Naive B cell (primary cell): Measurements from ENCODE around the gene TBC1D22A. TPM values are rescaled to one million over a fixed set of nuclear protein-coding genes. Genes with fewer than 3 reads are reported as not detected.

ENCODE experiments used
- ATAC-seq, 2 donors: fragments of 150-1000 bp; cut with Tn5 transposase; 2 replicates each; pipeline ENCODE4 v1.10.0; 2021; ENCODE audit warnings: low read depth in 2 of 2, mild to moderate bottlenecking in 2 of 2, moderate library complexity in 2 of 2
- DNase-seq: peaks from one replicate; pipeline ENCODE4 v3.0.0; 2022
- H3K27ac Mint-ChIP-seq, 6 donors: one replicate each; pipeline ENCODE4 v1.8.0; 2020 to 2022; ENCODE audit warnings: mild to moderate bottlenecking in 6 of 6, mixed read lengths in 6 of 6, moderate library complexity in 5 of 6, inconsistent platforms in 2 of 6
- H3K27me3 Mint-ChIP-seq, 3 donors: one replicate each; pipeline ENCODE4 v1.8.0; 2021 to 2022; ENCODE audit warnings: mixed read lengths in 3 of 3, mild to moderate bottlenecking in 1 of 3
- H3K36me3 Mint-ChIP-seq, 2 donors: one replicate each; pipeline ENCODE4 v1.8.0; 2020 to 2022; ENCODE audit warnings: mixed read lengths in 2 of 2, inconsistent platforms in 1 of 2, mild to moderate bottlenecking in 1 of 2
- H3K4me1 Mint-ChIP-seq, 3 donors: one replicate each; pipeline ENCODE4 v1.8.0; 2020 to 2022; ENCODE audit warnings: mixed read lengths in 3 of 3, inconsistent platforms in 1 of 3, mild to moderate bottlenecking in 1 of 3, moderate library complexity in 1 of 3
- H3K4me3 Mint-ChIP-seq, 8 donors: one replicate each; pipeline ENCODE4 v1.8.0; 2020 to 2022; ENCODE audit warnings: mild to moderate bottlenecking in 8 of 8, mixed read lengths in 8 of 8, moderate library complexity in 8 of 8, inconsistent platforms in 2 of 8
- H3K9me3 Mint-ChIP-seq, 7 donors: one replicate each; pipeline ENCODE4 v1.8.0; 2020 to 2022; ENCODE audit warnings: mixed read lengths in 7 of 7, mild to moderate bottlenecking in 5 of 7, inconsistent platforms in 2 of 7, moderate library complexity in 1 of 7
- polyA plus RNA-seq, 6 donors: library from polyadenylated mRNA; unstranded; fragments of 300-500 nt; fragmentation: Illumina TruSeq; gene quantifications; one replicate each; pipeline ENCODE4 v1.2.3, GENCODE V29; 2021; ENCODE audit warnings: low read depth in 6 of 6

The TBC1D22A gene
- polyA plus RNA-seq, 6 donors from 2014 or later, result 47.2 to 74.5 (median 62.6) TPM

- H3K36me3 Mint-ChIP-seq, result peaks cover 22 to 25% of the 10 kb centered on the region in 2 donors
- ATAC-seq, result no peak
- no peaks in the 10 kb centered on the region for H3K9me3 Mint-ChIP-seq
- H3K27me3 Mint-ChIP-seq, result no peaks in the 10 kb centered on the region
- H3K4me1 Mint-ChIP-seq, result peaks cover 0 to 38% (median 36%) of the 10 kb centered on the region in 3 donors
- H3K27ac Mint-ChIP-seq, result peak overlapping the region in 1 of 6 donors; percentile 27
- H3K4me3 Mint-ChIP-seq, result no peak overlapping the region
- no peak for DNase-seq
Observed at GRCh38 chr22:46913351-46913750, 150.9 kb downstream of the TBC1D22A start.

GRCh38 chr22:46914481-46914880 is 152.0 kb downstream of the TBC1D22A start:
- Mint-ChIP-seq H3K4me3 (no peak overlapping the region), H3K27me3 (no peaks in the 10 kb centered on the region), H3K27ac (peak overlapping the region in 1 of 6 donors; percentile 41), H3K36me3 (peaks cover 27 to 36% of the 10 kb centered on the region in 2 donors), H3K9me3 (no peaks in the 10 kb centered on the region), H3K4me1 (peaks cover 0 to 39% (median 30%) of the 10 kb centered on the region in 3 donors)
- no peak for DNase-seq
- no peak for ATAC-seq

DNA sequence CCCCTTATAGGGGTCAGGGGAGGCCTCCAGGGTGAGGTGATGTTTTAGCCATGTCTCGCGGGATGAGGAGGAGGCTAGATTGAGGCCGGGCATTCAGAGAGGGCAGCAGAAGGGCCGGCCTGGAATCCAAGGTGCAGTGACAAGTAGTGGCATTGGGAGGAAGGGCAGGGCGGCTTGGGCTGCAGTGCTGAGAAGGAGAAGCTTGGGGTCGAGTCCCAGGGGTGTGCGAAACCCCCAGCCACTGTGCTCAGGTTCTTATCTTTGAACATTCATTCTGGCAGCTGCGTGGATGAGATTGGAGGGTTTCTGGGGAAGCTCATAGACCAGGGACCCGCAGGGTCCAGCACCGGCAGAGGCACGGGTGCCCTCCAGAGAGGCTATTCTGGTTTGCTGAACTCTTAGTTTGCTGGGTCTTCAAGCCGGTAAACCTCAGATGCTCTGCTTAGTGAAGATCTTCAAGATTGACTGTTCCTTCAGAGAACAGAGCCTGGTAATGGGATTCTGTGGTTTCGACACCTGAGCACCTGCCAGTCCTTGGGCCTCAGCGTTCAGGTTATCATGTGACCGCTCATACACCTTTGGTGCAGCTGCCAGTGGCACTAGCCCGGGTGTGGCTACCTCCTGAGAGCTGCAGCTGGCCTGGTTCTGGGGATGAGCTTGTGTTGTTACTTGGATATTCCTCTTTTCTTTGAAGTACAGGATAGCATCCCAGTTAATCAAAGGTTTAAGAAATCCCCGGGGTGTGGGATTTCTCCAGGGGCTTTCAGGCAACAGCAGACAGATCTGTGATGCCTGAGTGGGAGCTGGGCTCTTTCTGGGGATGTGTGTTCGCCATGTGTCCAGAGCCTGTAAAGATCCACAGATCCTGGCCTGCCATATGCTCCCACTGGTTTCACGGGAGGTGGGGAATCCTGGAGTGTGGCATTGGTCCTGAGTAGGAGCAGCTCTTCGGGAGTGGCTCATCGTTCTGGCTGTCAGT is 152.8 kb downstream of the TBC1D22A start:
- Mint-ChIP-seq H3K4me3 (no peak overlapping the region), H3K27me3 (no peaks in the 10 kb centered on the region), H3K36me3 (peaks cover 27 to 37% of the 10 kb centered on the region in 2 donors), H3K27ac (peak overlapping the region in 1 of 6 donors; percentile 41), H3K9me3 (no peaks in the 10 kb centered on the region), H3K4me1 (peaks cover 0 to 32% (median 22%) of the 10 kb centered on the region in 3 donors)
- ATAC-seq (no peak), DNase-seq (no peak)

GRCh38 chr22:46915950-46916730 is 153.7 kb downstream of the TBC1D22A start:
- DNase-seq (no peak), ATAC-seq (no peak)
- peaks cover 0 to 28% (median 15%) of the 10 kb centered on the region in 3 donors for H3K4me1 Mint-ChIP-seq
- peaks cover 0 to 2% (median 0%) of the 10 kb centered on the region in 7 donors for H3K9me3 Mint-ChIP-seq
- H3K4me3 Mint-ChIP-seq, result no peak overlapping the region
- peaks cover 29 to 37% of the 10 kb centered on the region in 2 donors for H3K36me3 Mint-ChIP-seq
- no peaks in the 10 kb centered on the region for H3K27me3 Mint-ChIP-seq
- peak overlapping the region in 1 of 6 donors; percentile 88 for H3K27ac Mint-ChIP-seq

GRCh38 chr22:46916886-46917770 is 154.7 kb downstream of the TBC1D22A start:
- H3K36me3 Mint-ChIP-seq, result peaks cover 39 to 47% of the 10 kb centered on the region in 2 donors
- peak overlapping the region in 2 of 8 donors; percentile 3 to 47 for H3K4me3 Mint-ChIP-seq
- peak overlapping the region in 4 of 6 donors; percentile 39 to 88 (median 64) for H3K27ac Mint-ChIP-seq
- H3K4me1 Mint-ChIP-seq, result peaks cover 5 to 33% (median 20%) of the 10 kb centered on the region in 3 donors
- ATAC-seq (no peak), DNase-seq (no peak)
- H3K9me3 Mint-ChIP-seq, result peaks cover 4 to 12% (median 5%) of the 10 kb centered on the region in 7 donors
- no peaks in the 10 kb centered on the region for H3K27me3 Mint-ChIP-seq

GRCh38 chr22:46917771-46918101 is 155.3 kb downstream of the TBC1D22A start:
- Mint-ChIP-seq H3K27ac (peak overlapping the region in 1 of 6 donors; percentile 88), H3K4me3 (no peak overlapping the region), H3K9me3 (peaks cover 4 to 14% (median 6%) of the 10 kb centered on the region in 7 donors), H3K27me3 (no peaks in the 10 kb centered on the region), H3K36me3 (peaks cover 40 to 50% of the 10 kb centered on the region in 2 donors), H3K4me1 (peaks cover 11 to 39% (median 26%) of the 10 kb centered on the region in 3 donors)
- ATAC-seq, result no peak
- no peak for DNase-seq

- Mint-ChIP-seq H3K4me3 (no peak overlapping the region), H3K27ac (peak overlapping the region in 4 of 6 donors; percentile 43 to 82 (median 57)), H3K4me1 (peaks cover 15 to 41% (median 31%) of the 10 kb centered on the region in 3 donors), H3K27me3 (no peaks in the 10 kb centered on the region), H3K36me3 (peaks cover 36 to 50% of the 10 kb centered on the region in 2 donors), H3K9me3 (peaks cover 4 to 14% (median 7%) of the 10 kb centered on the region in 7 donors)
- DNase-seq, result no peak
- ATAC-seq, result no peak
Observed at GRCh38 chr22:46918197-46918596, 155.7 kb downstream of the TBC1D22A start.

DNA sequence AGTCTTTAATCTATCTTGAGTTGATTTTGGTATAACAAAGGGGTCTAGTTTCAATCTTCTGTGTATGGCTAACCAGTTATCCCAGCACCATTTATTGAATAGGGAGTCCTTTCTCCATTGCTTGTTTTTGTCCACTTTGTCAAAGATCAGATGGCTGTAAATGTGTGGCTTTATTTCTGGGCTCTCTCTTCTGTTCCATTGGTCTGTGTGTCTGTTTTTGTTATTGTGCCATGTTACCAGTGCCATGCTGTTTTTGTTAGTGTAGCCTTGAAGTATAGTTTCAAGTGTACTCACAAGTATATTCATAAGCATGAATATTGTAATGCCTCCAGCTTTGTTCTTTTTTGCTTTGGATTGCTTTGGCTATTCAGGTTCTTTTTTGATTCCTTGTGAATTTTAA is 159.6 kb downstream of the TBC1D22A start:
- H3K4me1 Mint-ChIP-seq, result peaks cover 19 to 27% (median 21%) of the 10 kb centered on the region in 3 donors

GRCh38 chr22:46923394-46923793 is 160.9 kb downstream of the TBC1D22A start:
- no peak overlapping the region for H3K4me3 Mint-ChIP-seq
- H3K27me3 Mint-ChIP-seq, result no peaks in the 10 kb centered on the region
- peaks cover 19 to 24% of the 10 kb centered on the region in 2 donors for H3K36me3 Mint-ChIP-seq
- peaks cover 17 to 24% (median 19%) of the 10 kb centered on the region in 3 donors for H3K4me1 Mint-ChIP-seq
- H3K9me3 Mint-ChIP-seq, result peaks cover 4 to 14% (median 7%) of the 10 kb centered on the region in 7 donors
- no peak overlapping the region for H3K27ac Mint-ChIP-seq
- ATAC-seq (no peak), DNase-seq (no peak)

More for the DNA sequence above, 159.6 kb downstream of the TBC1D22A start:
- H3K36me3 Mint-ChIP-seq, result peaks cover 25 to 36% of the 10 kb centered on the region in 2 donors
- no peak for ATAC-seq
- H3K4me3 Mint-ChIP-seq, result no peak overlapping the region
- no peak for DNase-seq
- peak overlapping the region in 2 of 6 donors; percentile 41 to 57 for H3K27ac Mint-ChIP-seq
- no peaks in the 10 kb centered on the region for H3K27me3 Mint-ChIP-seq
- peaks cover 4 to 14% (median 7%) of the 10 kb centered on the region in 7 donors for H3K9me3 Mint-ChIP-seq

DNA sequence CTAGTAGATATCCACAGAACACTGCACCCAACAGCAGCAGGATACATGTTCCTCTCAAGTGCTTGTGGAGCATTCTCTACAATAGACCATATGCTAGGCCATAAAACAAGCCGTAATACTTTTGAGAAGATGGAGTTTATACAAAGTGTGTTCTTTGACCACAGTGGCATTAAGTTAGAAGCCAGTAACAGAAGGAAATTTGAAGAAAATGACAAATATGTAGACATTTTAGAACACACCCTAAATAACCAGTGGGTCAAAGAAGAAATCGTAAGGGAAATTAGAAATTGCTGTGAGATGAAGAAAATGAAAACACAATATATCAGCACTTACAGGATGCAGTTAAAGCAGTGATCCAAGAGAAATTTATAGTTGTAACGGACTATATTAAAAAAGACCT is 163.4 kb downstream of the TBC1D22A start:
- H3K27ac Mint-ChIP-seq, result peak overlapping the region in 4 of 6 donors; percentile 7 to 38 (median 34)
- H3K4me3 Mint-ChIP-seq, result no peak overlapping the region
- H3K4me1 Mint-ChIP-seq, result peaks cover 19 to 25% (median 19%) of the 10 kb centered on the region in 3 donors
- H3K36me3 Mint-ChIP-seq, result peaks cover 13 to 15% of the 10 kb centered on the region in 2 donors
- ATAC-seq, result no peak
- no peak for DNase-seq
- H3K9me3 Mint-ChIP-seq, result peaks cover 4 to 14% (median 7%) of the 10 kb centered on the region in 7 donors
- no peaks in the 10 kb centered on the region for H3K27me3 Mint-ChIP-seq

GRCh38 chr22:46929046-46929709 is 166.7 kb downstream of the TBC1D22A start:
- H3K4me1 Mint-ChIP-seq, result peaks cover 4 to 23% (median 20%) of the 10 kb centered on the region in 3 donors
- peaks cover 7 to 15% of the 10 kb centered on the region in 2 donors for H3K36me3 Mint-ChIP-seq
- ATAC-seq, result no peak
- DNase-seq, result no peak
- no peaks in the 10 kb centered on the region for H3K27me3 Mint-ChIP-seq
- no peak overlapping the region for H3K4me3 Mint-ChIP-seq
- peak overlapping the region in 2 of 6 donors; percentile 28 to 30 for H3K27ac Mint-ChIP-seq
- H3K9me3 Mint-ChIP-seq, result no peaks in the 10 kb centered on the region

- Mint-ChIP-seq H3K9me3 (no peaks in the 10 kb centered on the region), H3K4me3 (no peak overlapping the region), H3K27me3 (no peaks in the 10 kb centered on the region), H3K27ac (no peak overlapping the region), H3K4me1 (peaks cover 4 to 23% (median 20%) of the 10 kb centered on the region in 3 donors), H3K36me3 (peaks cover 7 to 15% of the 10 kb centered on the region in 2 donors)
- ATAC-seq (no peak), DNase-seq (no peak)
Observed at GRCh38 chr22:46929710-46930204, 167.3 kb downstream of the TBC1D22A start.
